Kidney (tissue), 14 donors: Measurements from ENCODE around the gene TRPM3. TPM values are rescaled to one million over a fixed set of nuclear protein-coding genes. Genes with fewer than 3 reads are reported as not detected.

ENCODE experiments used
- DNase-seq, 5 donors: peaks; one replicate each; pipeline ENCODE4 v3.0.0-alpha.2; 2013 to 2020
- FAIRE-seq: peaks from 2 replicates; lab custom pipeline; 2012; peaks lifted over from hg19 to GRCh38; lab: Jason Lieb, UNC
- H3K27ac ChIP-seq, 2 donors: one replicate each; pipeline ENCODE4 v1.7.0; 2013; ENCODE audit warnings: low read depth in 2 of 2, low read length in 2 of 2, inconsistent platforms in 1 of 2
- H3K27me3 ChIP-seq: one replicate; pipeline ENCODE4 v1.7.1; 2013; ENCODE audit warnings: low read length, inconsistent platforms; ENCODE audit not compliant: control insufficient read depth, insufficient read depth
- H3K36me3 ChIP-seq, 3 donors: one replicate each; pipeline versions ENCODE4 v1.7.0 to v1.7.1; 2013; ENCODE audit warnings: low read length in 3 of 3, control low read depth in 1 of 3, inconsistent platforms in 1 of 3; ENCODE audit not compliant: insufficient read depth in 3 of 3, control insufficient read depth in 2 of 3
- H3K4me1 ChIP-seq, 3 donors: one replicate each; pipeline versions ENCODE4 v1.7.0 to v1.7.1; 2013; ENCODE audit warnings: low read length in 3 of 3, inconsistent platforms in 1 of 3, low read depth in 1 of 3; ENCODE audit not compliant: control insufficient read depth in 2 of 3, insufficient read depth in 2 of 3
- H3K4me3 ChIP-seq, 3 donors: one replicate each; pipeline versions ENCODE4 v1.7.0 to v1.8.1; 2013; ENCODE audit warnings: low read length in 3 of 3, control low read depth in 1 of 3, inconsistent platforms in 1 of 3
- H3K9ac ChIP-seq, 3 donors: one replicate each; pipeline versions ENCODE4 v1.7.0 to v1.7.1; 2013; ENCODE audit warnings: low read length in 3 of 3, control low read depth in 1 of 3, inconsistent platforms in 1 of 3
- H3K9me3 ChIP-seq, 3 donors: one replicate each; pipeline versions ENCODE4 v1.7.0 to v1.7.1; 2013; ENCODE audit warnings: low read length in 3 of 3, control low read depth in 1 of 3, inconsistent platforms in 1 of 3; ENCODE audit not compliant: control insufficient read depth in 2 of 3, insufficient read depth in 1 of 3
- intact Hi-C: fragments of 100-400 bp; cut with DNase I; formaldehyde crosslinking; loops from one replicate; pipeline ENCODE4 v1.11.1; 2022
- polyA plus RNA-seq: library from polyadenylated mRNA; stranded (reverse); fragments of 350-450 nt; fragmentation: Illumina TruSeq; extraction: RNeasy Lipid Tissue Mini Kit (QIAGEN cat#74804); gene quantifications from one replicate; pipeline ENCODE4 v1.2.3, GENCODE V29; 2014; ENCODE audit warnings: low read depth, low replicate concordance; ENCODE audit not compliant: insufficient read depth
- total RNA-seq: library from RNA; stranded (reverse); fragmentation: NEBNext Ultra II Directional; extraction: Animal tissue kit (Norgen Biotek cat#: 25700); gene quantifications from one replicate; pipeline ENCODE4 v1.2.1, GENCODE V29; 2021
- TF ChIP-seq, protein P1 (sequence below): IDR thresholded peaks from 3 replicates; pipeline ENCODE4 v1.5.1; 2012; ENCODE audit warnings: mild to moderate bottlenecking, moderate library complexity, borderline replicate concordance; ENCODE audit not compliant: insufficient read depth; ENCODE audit errors: extremely low read depth
- donor health status: control.
- donor health status: control.
- donor health status: control.
- donor health status: control.
- donor health status: control.
- donor health status: DM: yes; HTN: yes; CAD: no.
- donor health status: Normal renal cell carcinoma (clear cell type).

The TRPM3 gene
- total and polyA plus RNA-seq, 2 donors from 2014 or later: 8.8 to 11.4 TPM

GRCh38 chr9:70535546-70536323 is 585.7 kb downstream of the TRPM3 start:
- FAIRE-seq: no peak
- no peak for DNase-seq
- Histone ChIP-seq H3K36me3 (no peaks in the 10 kb centered on the region), H3K9ac (no peak overlapping the region), H3K4me1 (no peaks in the 10 kb centered on the region), H3K27me3 (no peaks in the 10 kb centered on the region), H3K27ac (no peak overlapping the region), H3K9me3 (no peaks in the 10 kb centered on the region), H3K4me3 (no peak overlapping the region)
- TF ChIP-seq, protein P1, sequence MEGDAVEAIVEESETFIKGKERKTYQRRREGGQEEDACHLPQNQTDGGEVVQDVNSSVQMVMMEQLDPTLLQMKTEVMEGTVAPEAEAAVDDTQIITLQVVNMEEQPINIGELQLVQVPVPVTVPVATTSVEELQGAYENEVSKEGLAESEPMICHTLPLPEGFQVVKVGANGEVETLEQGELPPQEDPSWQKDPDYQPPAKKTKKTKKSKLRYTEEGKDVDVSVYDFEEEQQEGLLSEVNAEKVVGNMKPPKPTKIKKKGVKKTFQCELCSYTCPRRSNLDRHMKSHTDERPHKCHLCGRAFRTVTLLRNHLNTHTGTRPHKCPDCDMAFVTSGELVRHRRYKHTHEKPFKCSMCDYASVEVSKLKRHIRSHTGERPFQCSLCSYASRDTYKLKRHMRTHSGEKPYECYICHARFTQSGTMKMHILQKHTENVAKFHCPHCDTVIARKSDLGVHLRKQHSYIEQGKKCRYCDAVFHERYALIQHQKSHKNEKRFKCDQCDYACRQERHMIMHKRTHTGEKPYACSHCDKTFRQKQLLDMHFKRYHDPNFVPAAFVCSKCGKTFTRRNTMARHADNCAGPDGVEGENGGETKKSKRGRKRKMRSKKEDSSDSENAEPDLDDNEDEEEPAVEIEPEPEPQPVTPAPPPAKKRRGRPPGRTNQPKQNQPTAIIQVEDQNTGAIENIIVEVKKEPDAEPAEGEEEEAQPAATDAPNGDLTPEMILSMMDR: no peak
- intact Hi-C loops: no loop called here

- H3K4me3 ChIP-seq: no peak overlapping the region
- DNase-seq (no peak), FAIRE-seq (no peak)
- TF ChIP-seq, protein P1: no peak
- intact Hi-C loops: no loop called here
- no peaks in the 10 kb centered on the region for H3K4me1 ChIP-seq
- no peaks in the 10 kb centered on the region for H3K27me3 ChIP-seq
- H3K27ac ChIP-seq: no peak overlapping the region
- H3K36me3 ChIP-seq: no peaks in the 10 kb centered on the region
- no peaks in the 10 kb centered on the region for H3K9me3 ChIP-seq
- no peak overlapping the region for H3K9ac ChIP-seq
These were observed 587.0 kb downstream of the TRPM3 start for GRCh38 chr9:70534471-70534870.

DNA sequence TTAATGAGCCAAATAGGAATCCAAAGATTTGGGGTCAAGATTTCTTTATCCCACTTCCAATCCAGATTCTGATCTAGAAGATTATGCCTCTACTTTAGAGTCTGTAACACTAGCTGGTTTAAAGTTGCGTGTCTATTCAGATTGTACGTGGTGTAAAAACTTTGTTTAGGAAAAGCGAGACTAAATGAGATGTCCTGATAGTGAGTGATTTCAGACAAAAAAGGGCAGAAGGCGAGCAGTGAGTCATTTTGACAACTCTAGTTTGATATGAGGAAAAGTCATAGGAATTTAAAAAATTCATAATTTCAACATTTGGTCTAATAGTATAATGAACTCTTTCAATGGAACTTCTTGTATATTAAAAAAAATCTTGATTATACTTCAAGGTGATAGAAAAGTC is 587.4 kb downstream of the TRPM3 start:
- intact Hi-C loops: no loop called here
- Histone ChIP-seq H3K9ac (no peak overlapping the region), H3K4me3 (no peak overlapping the region), H3K4me1 (no peaks in the 10 kb centered on the region), H3K27ac (no peak overlapping the region), H3K9me3 (no peaks in the 10 kb centered on the region), H3K36me3 (no peaks in the 10 kb centered on the region), H3K27me3 (no peaks in the 10 kb centered on the region)
- TF ChIP-seq, protein P1: no peak
- DNase-seq (no peak), FAIRE-seq (peak; percentile 62)

DNA sequence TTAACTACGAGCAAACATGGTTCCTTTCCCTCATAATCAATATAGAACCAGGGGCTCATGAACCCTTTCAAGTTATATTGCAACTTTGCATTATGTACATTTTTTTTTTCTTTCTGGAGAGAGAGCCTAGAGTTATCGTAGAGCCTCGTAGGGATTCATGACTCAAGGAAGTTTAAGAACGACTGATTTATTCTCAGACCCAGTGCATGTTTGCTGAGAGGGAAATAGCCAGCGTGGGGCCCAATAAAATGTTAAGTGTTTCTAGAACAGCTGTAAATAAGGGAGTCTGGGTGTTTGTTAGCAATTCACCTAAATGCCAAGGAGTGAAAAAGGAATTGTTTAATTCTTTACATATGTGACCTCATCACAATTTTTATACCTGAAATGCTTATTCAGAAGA is 587.9 kb downstream of the TRPM3 start:
- FAIRE-seq (no peak), DNase-seq (peak in 1 of 5 donors; percentile 12)
- H3K4me3 ChIP-seq: no peak overlapping the region
- no peaks in the 10 kb centered on the region for H3K9me3 ChIP-seq
- no peaks in the 10 kb centered on the region for H3K36me3 ChIP-seq
- H3K27ac ChIP-seq: no peak overlapping the region
- TF ChIP-seq, protein P1: no peak
- intact Hi-C loops: no loop called here
- H3K4me1 ChIP-seq: no peaks in the 10 kb centered on the region
- H3K27me3 ChIP-seq: no peaks in the 10 kb centered on the region
- H3K9ac ChIP-seq: no peak overlapping the region
